Suprapubic skin (tissue), 4 donors: ENCODE measurements around the gene SLC36A2.

Source experiments
- CTCF ChIP-seq, 2 donors: fragments of 200-600 bp in 1 of 2; fragments of 450-650 bp in 1 of 2; sonication (generic) in 1 of 2; IDR thresholded peaks; one replicate each; pipeline ENCODE4 v1.5.1; 2016 to 2019; ENCODE audit warnings: antibody characterized with exemption in 2 of 2, mild to moderate bottlenecking in 1 of 2, moderate library complexity in 1 of 2
- EP300 ChIP-seq: sonication (generic); formaldehyde crosslinking; IDR thresholded peaks from one replicate; pipeline ENCODE4 v1.6.1; 2017; ENCODE audit warnings: antibody characterized with exemption
- POLR2A ChIP-seq, 2 donors: fragments of 450-650 bp; IDR thresholded peaks; one replicate each; pipeline ENCODE4 v1.6.1; 2017; ENCODE audit warnings: antibody characterized with exemption in 2 of 2, mild to moderate bottlenecking in 2 of 2, moderate library complexity in 2 of 2
- POLR2AphosphoS5 ChIP-seq, 3 donors: sonication (generic); formaldehyde crosslinking; IDR thresholded peaks; one replicate each; pipeline ENCODE4 v1.6.1; 2017; ENCODE audit warnings: antibody characterized with exemption in 3 of 3

GRCh38 chr5:151312756-151313324 lies 34.5 kb downstream of the SLC36A2 start:
- TF ChIP-seq EP300, result no peak
- TF ChIP-seq POLR2A (IDR thresholded peaks at IDR 0.05), result no peak
- no peak for TF ChIP-seq CTCF (IDR thresholded peaks at IDR 0.05)
- no peak for TF ChIP-seq POLR2AphosphoS5 (IDR thresholded peaks at IDR 0.05)
